Esophagus squamous epithelium (tissue), 5 donors: Measurements from ENCODE around the gene SEMA4B. TPM values are rescaled to one million over a fixed set of nuclear protein-coding genes. Genes with fewer than 3 reads are reported as not detected.
"Not testable (repeated sequence)": the region's sequence is repeated elsewhere in the genome, so short reads cannot be mapped to it uniquely, and the experiment has no call there.

ENCODE experiments used
- DNase-seq: peaks from one replicate; lab custom pipeline; 2025; lab: John Stamatoyannopoulos, UW
- H3K27ac ChIP-seq, 4 donors: fragments of 200-600 bp; sonication (generic); one replicate each; pipeline ENCODE4 v1.5.1; 2016 to 2019; ENCODE audit warnings: mild to moderate bottlenecking in 1 of 4
- H3K27me3 ChIP-seq, 4 donors: fragments of 200-600 bp; sonication (generic); 1 replicate in 3 of 4; 2 replicates in 1 of 4; pipeline versions ENCODE4 v1.5.1 to v1.6.0; 2017 to 2021; ENCODE audit warnings: antibody characterized with exemption in 1 of 4
- H3K36me3 ChIP-seq, 3 donors: fragments of 200-600 bp; sonication (generic); one replicate each; pipeline ENCODE4 v1.5.1; 2016 to 2019
- H3K4me1 ChIP-seq, 3 donors: fragments of 200-600 bp; sonication (generic); one replicate each; pipeline ENCODE4 v1.5.1; 2017 to 2019
- H3K4me3 ChIP-seq, 4 donors: fragments of 200-600 bp; sonication (generic); 1 replicate in 3 of 4; 2 replicates in 1 of 4; pipeline ENCODE4 v1.5.1; 2016 to 2019; ENCODE audit warnings: mild to moderate bottlenecking in 2 of 4, moderate library complexity in 1 of 4
- H3K9me3 ChIP-seq, 3 donors: fragments of 200-600 bp; sonication (generic); one replicate each; pipeline ENCODE4 v1.5.1; 2016 to 2019
- POLR2A ChIP-seq, 4 donors: fragments of 450-650 bp; IDR thresholded peaks; one replicate each; pipeline ENCODE4 v1.6.1; 2017; ENCODE audit warnings: antibody characterized with exemption in 4 of 4, mild to moderate bottlenecking in 4 of 4, moderate library complexity in 3 of 4
- whole genome bisulfite sequencing, 2 donors: methylation state at CpG; one replicate each; pipeline ENCODE4 v1.1.5; 2018; 5-methylcytosine and 5-hydroxymethylcytosine counted together
- intact Hi-C: fragments of 100-400 bp; cut with DNase I; formaldehyde crosslinking; loops from one replicate; pipeline ENCODE4 v1.15.0; 2022
- small RNA-seq, 4 donors: library from RNA; depleted of rRNA; stranded (forward); fragments of <200 nt; gene quantifications; one replicate each; pipeline ENCODE3, GENCODE V24; 2016
- total RNA-seq, 4 donors: library from RNA; depleted of rRNA; stranded (reverse); fragments of >200 nt; gene quantifications; one replicate each; pipeline ENCODE4 v1.1.0, GENCODE V29; 2016
- TF ChIP-seq, protein P1 (sequence below), 6 experiments: fragments of 450-650 bp in 4 of 6; fragments of 200-600 bp in 2 of 6; sonication (generic) in 2 of 6; IDR thresholded peaks; one replicate each; pipeline ENCODE4 v1.5.1; 2016 to 2019; ENCODE audit warnings: antibody characterized with exemption in 6 of 6, mild to moderate bottlenecking in 4 of 6, moderate library complexity in 4 of 6
- donor health status: DM: yes; HTN: yes; CAD: no.

SEMA4B gene
- total RNA-seq, 4 donors from 2014 or later = 87.9 to 209 (median 136) TPM

DNA sequence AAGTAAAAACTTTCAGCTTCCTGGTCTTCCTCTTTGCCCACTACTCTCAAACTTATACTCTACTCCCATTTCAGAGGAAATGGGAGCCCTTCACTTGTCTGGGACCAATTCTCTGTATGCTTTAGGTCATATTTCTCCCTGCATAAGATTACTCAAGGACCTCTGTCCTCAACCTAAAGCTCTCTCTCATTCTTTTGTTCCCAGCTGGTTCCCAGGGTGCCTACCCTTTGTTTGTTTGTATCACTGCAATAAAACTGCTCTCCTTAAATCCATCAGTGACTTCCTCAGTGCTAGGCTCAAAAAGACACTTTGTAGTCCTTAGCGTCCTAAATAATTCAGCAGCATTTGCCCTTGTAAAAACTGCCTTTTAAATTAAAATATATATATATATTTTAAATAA lies 67.3 kb downstream of the SEMA4B start:
- Histone ChIP-seq H3K27me3 (no peaks in the 10 kb centered on the region), H3K36me3 (peaks cover 9 to 44% (median 18%) of the 10 kb centered on the region in 3 donors), H3K4me3 (peak overlapping the region in 1 of 4 donors; percentile 80), H3K27ac (no peak overlapping the region), H3K9me3 (no peaks in the 10 kb centered on the region), H3K4me1 (peaks cover 18 to 75% (median 41%) of the 10 kb centered on the region in 3 donors)
- TF ChIP-seq, protein P1, sequence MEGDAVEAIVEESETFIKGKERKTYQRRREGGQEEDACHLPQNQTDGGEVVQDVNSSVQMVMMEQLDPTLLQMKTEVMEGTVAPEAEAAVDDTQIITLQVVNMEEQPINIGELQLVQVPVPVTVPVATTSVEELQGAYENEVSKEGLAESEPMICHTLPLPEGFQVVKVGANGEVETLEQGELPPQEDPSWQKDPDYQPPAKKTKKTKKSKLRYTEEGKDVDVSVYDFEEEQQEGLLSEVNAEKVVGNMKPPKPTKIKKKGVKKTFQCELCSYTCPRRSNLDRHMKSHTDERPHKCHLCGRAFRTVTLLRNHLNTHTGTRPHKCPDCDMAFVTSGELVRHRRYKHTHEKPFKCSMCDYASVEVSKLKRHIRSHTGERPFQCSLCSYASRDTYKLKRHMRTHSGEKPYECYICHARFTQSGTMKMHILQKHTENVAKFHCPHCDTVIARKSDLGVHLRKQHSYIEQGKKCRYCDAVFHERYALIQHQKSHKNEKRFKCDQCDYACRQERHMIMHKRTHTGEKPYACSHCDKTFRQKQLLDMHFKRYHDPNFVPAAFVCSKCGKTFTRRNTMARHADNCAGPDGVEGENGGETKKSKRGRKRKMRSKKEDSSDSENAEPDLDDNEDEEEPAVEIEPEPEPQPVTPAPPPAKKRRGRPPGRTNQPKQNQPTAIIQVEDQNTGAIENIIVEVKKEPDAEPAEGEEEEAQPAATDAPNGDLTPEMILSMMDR (IDR thresholded peaks at IDR 0.05) = no peak
- no peak for TF ChIP-seq POLR2A (IDR thresholded peaks at IDR 0.05)
- no peak for DNase-seq
- WGBS, 2 donors = 38 to 50% methylated on average over 1 of the region's 1 CpG
- intact Hi-C loops = no loop called here

DNA sequence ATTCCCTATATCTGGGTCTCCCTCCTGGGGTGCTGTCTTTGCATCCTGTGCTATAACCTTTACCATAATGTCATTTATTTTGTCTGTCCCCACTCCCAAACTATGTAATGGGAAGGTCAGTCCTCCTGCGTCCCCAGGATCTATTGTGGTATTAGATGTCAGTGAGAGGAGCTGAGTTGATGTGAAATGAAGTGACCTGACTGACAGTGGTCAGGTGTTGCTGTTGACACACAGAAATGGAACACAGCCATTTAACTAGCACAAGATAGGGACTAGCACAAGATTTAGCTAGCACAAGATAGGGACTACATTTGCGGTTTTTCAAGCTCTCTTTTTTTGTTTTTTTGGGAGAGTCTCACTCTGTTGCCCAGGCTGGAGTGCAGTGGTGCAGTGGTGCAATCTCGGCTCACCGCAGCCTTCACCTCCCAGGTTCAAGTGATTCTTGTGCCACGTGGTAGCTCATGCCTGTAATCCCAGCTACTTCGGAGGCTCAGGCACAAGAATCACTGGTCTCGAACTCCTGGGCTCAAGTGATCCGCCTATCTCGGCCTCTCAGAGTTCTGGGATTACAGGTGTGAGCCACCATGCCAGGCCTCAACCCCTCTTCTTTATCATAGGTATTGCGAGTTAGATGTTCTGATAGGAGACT lies 69.5 kb downstream of the SEMA4B start:
- TF ChIP-seq POLR2A (IDR thresholded peaks at IDR 0.05) = no peak
- TF ChIP-seq, protein P1 (IDR thresholded peaks at IDR 0.05) = no peak
- Histone ChIP-seq H3K9me3 (no peaks in the 10 kb centered on the region), H3K4me3 (no peak overlapping the region), H3K27ac (no peak overlapping the region), H3K4me1 (peaks cover 10 to 62% (median 35%) of the 10 kb centered on the region in 3 donors), H3K27me3 (no peaks in the 10 kb centered on the region), H3K36me3 (peaks cover 16 to 66% (median 27%) of the 10 kb centered on the region in 3 donors)
- WGBS, 2 donors = 93 to 97% methylated on average over 8 to 10 of the region's 10 CpGs
- DNase-seq = no peak
- intact Hi-C loops = no loop called here

DNA sequence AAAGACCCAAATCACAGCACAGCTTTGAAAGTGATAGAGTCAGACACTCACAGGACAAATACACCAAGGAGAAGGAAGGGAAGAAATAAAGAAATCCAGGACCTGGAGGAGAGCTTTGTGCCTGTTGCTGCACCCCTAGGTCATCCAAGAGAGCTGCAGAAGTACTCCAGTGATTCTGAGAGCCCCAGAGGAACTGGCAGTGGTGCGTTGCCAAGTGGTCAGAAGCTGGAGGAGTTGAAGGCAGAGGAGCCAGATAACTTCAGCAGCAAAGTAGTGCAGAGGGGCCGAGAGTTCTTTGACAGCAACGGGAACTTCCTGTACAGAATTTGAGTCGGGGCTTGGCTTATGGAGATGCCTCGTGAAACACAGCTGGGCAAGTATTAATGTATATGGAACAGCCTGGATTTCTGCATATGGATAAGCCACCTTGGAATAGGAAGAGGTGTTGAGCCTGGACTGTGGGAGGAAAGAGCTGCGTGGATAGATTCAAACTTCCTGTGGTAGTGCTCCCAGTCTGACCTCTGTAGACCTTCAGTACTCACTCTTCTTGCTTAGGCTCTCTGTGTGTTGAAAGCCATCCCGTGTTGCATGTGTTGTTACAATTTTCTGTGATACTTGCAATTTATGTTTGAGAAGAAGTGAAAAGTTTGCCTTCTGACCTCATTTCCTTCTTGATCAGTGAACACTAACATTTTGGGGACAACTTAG lies 70.5 kb downstream of the SEMA4B start:
- no peaks in the 10 kb centered on the region for H3K9me3 ChIP-seq
- DNase-seq = no peak
- peaks cover 7 to 57% (median 34%) of the 10 kb centered on the region in 3 donors for H3K4me1 ChIP-seq
- TF ChIP-seq, protein P1 (IDR thresholded peaks at IDR 0.05) = no peak
- no peak for TF ChIP-seq POLR2A (IDR thresholded peaks at IDR 0.05)
- intact Hi-C loops = no loop called here
- peaks cover 16 to 73% (median 27%) of the 10 kb centered on the region in 3 donors for H3K36me3 ChIP-seq
- 67 to 68% methylated on average over 6 to 7 of the region's 7 CpGs for WGBS, 2 donors
- H3K4me3 ChIP-seq = no peak overlapping the region
- no peaks in the 10 kb centered on the region for H3K27me3 ChIP-seq
- no peak overlapping the region for H3K27ac ChIP-seq

DNA sequence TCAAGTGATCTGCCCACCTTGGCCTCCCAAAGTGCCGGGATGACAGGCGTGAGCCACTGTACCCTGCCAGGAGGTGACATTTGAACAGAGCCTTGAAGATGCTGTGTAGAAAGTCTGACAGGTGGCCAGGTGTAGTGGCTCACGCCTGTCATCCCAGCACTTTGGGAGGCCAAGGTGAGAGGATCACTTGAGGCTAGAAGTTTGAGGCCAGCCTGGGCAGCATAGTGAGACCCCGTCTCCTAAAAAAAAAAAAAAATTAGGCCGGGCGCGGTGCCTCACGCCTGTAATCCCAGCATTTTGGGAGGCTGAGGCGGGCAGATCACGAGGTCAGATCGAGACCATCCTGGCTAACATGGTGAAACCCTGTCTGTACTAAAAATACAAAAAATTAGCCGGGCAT lies 77.3 kb downstream of the SEMA4B start:
- DNase-seq, H3K27ac ChIP-seq, H3K4me3 ChIP-seq, H3K27me3 ChIP-seq, H3K9me3 ChIP-seq, H3K4me1 ChIP-seq, intact Hi-C loops: not testable (repeated sequence)
- WGBS, 2 donors = 95 to 100% methylated on average over 9 to 10 of the region's 12 CpGs
- peaks cover 6 to 28% (median 8%) of the 10 kb centered on the region in 3 donors for H3K36me3 ChIP-seq

Small RNAs within 50 kb of the gene (small RNA-seq; reads per million reads assigned to genes)
- 0 reads per million in 4 donors for gene RN7SL346P

Other genes with a start within 250 kb of the SEMA4B start
- gene ZNF710, start 200.0 kb upstream of the SEMA4B start, total RNA-seq = 10 to 100 TPM; 15.1 to 27.4 (median 21.4) TPM
- gene IDH2, start 98.9 kb upstream of the SEMA4B start, total RNA-seq = 100 to 1,000 TPM in 2 of 4 donors, 10 to 100 TPM in 2; 60.7 to 155 (median 103) TPM
- gene CIB1, start 32.6 kb downstream of the SEMA4B start, total RNA-seq = 10 to 100 TPM; 44.2 to 58.9 (median 45.9) TPM
- gene GDPGP1, start 32.9 kb downstream of the SEMA4B start, total RNA-seq = 1 to 10 TPM; 4.7 to 8.4 (median 5.5) TPM
- not detected for gene TTLL13, start 48.2 kb downstream of the SEMA4B start, total RNA-seq
- 10 to 100 TPM; 35.4 to 59.5 (median 43.3) TPM for gene NGRN, start 64.3 kb downstream of the SEMA4B start, total RNA-seq
- gene ZNF774, start 151.0 kb downstream of the SEMA4B start, total RNA-seq = 1 to 10 TPM in 3 of 4 donors, under 1 TPM in 1; 0.79 to 9.3 (median 1.8) TPM
- gene IQGAP1, start 186.9 kb downstream of the SEMA4B start, total RNA-seq = 100 to 1,000 TPM; 181 to 285 (median 193) TPM